Nephron progenitor cell (in vitro differentiated cells): ENCODE data around the gene DNM1.
A peak's percentile ranks its signal among the peaks of the same experiment; 100 is the strongest.

Experiments
- DNase-seq: peaks from one replicate; pipeline ENCODE4 v3.0.0; 2021
- H3K27ac Mint-ChIP-seq: 2 replicates; pipeline ENCODE4 v1.8.0; 2021; ENCODE audit warnings: mild to moderate bottlenecking, moderate library complexity, mixed read lengths
- H3K27me3 Mint-ChIP-seq: 2 replicates; pipeline ENCODE4 v1.8.0; 2021; ENCODE audit warnings: mild to moderate bottlenecking, low read depth, mixed read lengths; ENCODE audit not compliant: poor library complexity
- H3K36me3 Mint-ChIP-seq: 2 replicates; pipeline ENCODE4 v1.8.0; 2021; ENCODE audit warnings: low read depth, mixed read lengths
- H3K4me1 Mint-ChIP-seq: 2 replicates; pipeline ENCODE4 v1.8.0; 2021; ENCODE audit warnings: mixed read lengths
- H3K4me3 Mint-ChIP-seq: 2 replicates; pipeline ENCODE4 v1.8.0; 2021; ENCODE audit warnings: mild to moderate bottlenecking, moderate library complexity, mixed read lengths
- H3K9me3 Mint-ChIP-seq: 2 replicates; pipeline ENCODE4 v1.8.0; 2021; ENCODE audit warnings: mild to moderate bottlenecking, moderate library complexity, mixed read lengths
- TF ChIP-seq, protein P1 (sequence below): fragments of 200-600 bp; sonication (generic); IDR thresholded peaks from 2 replicates; pipeline ENCODE4 v1.5.0; 2021; ENCODE audit warnings: antibody characterized with exemption

DNM1 gene

GRCh38 chr9:128160603-128160987 is 42.6 kb upstream of the DNM1 start:
- Mint-ChIP-seq H3K4me3 (peak overlapping the region; percentile 78), H3K4me1 (peaks cover 13% of the 10 kb centered on the region), H3K36me3 (peaks cover 20% of the 10 kb centered on the region), H3K27me3 (peaks cover 3% of the 10 kb centered on the region), H3K9me3 (no peaks in the 10 kb centered on the region), H3K27ac (no peak overlapping the region)
- TF ChIP-seq, protein P1, sequence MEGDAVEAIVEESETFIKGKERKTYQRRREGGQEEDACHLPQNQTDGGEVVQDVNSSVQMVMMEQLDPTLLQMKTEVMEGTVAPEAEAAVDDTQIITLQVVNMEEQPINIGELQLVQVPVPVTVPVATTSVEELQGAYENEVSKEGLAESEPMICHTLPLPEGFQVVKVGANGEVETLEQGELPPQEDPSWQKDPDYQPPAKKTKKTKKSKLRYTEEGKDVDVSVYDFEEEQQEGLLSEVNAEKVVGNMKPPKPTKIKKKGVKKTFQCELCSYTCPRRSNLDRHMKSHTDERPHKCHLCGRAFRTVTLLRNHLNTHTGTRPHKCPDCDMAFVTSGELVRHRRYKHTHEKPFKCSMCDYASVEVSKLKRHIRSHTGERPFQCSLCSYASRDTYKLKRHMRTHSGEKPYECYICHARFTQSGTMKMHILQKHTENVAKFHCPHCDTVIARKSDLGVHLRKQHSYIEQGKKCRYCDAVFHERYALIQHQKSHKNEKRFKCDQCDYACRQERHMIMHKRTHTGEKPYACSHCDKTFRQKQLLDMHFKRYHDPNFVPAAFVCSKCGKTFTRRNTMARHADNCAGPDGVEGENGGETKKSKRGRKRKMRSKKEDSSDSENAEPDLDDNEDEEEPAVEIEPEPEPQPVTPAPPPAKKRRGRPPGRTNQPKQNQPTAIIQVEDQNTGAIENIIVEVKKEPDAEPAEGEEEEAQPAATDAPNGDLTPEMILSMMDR, result no peak
- peak; percentile 41 for DNase-seq

DNA sequence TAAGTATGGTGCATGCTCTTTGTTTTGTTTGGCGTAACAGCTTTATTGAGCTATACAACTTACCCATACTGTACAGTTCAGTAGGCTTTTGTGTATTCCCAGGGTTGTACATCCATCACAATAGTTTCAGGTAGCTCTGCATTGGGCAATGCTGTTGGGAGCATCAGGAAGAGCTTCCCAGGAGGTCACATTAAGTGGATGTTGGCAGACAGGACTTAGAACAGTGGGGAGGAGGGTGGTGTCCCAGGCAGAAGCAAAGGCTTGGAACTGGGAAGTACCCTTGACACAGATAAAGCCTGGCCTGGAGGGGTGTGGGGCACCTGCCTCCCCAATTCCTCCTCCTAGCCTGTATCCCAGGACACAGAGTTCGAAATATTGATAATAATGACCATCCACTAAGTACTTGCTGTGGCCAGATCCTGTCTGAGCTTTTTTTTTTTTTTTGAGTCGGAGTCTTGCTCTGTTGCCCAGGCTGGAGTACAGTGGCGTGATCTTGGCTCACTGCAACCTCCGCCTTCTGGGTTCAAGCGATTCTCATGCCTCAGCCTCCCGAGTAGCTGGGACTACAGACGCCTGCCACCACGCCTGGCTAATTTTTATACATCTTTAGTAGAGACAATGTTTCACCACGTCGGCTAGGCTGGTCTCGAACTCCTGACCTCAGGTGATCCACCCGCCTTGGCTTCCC is 41.8 kb upstream of the DNM1 start:
- Mint-ChIP-seq H3K9me3 (no peaks in the 10 kb centered on the region), H3K27me3 (no peaks in the 10 kb centered on the region), H3K27ac (no peak overlapping the region), H3K4me3 (peak overlapping the region; percentile 78), H3K36me3 (peaks cover 27% of the 10 kb centered on the region), H3K4me1 (peaks cover 6% of the 10 kb centered on the region)
- no peak for DNase-seq
- TF ChIP-seq, protein P1, result no peak

GRCh38 chr9:128162215-128163026 is 40.8 kb upstream of the DNM1 start:
- Mint-ChIP-seq H3K27ac (peak overlapping the region; percentile 73), H3K9me3 (no peaks in the 10 kb centered on the region), H3K27me3 (no peaks in the 10 kb centered on the region), H3K36me3 (peaks cover 36% of the 10 kb centered on the region), H3K4me3 (no peak overlapping the region), H3K4me1 (peaks cover 6% of the 10 kb centered on the region)
- TF ChIP-seq, protein P1, result no peak
- DNase-seq, result no peak

GRCh38 chr9:128163027-128163515 is 40.1 kb upstream of the DNM1 start:
- Mint-ChIP-seq H3K36me3 (peaks cover 42% of the 10 kb centered on the region), H3K27me3 (no peaks in the 10 kb centered on the region), H3K4me3 (no peak overlapping the region), H3K27ac (no peak overlapping the region), H3K9me3 (no peaks in the 10 kb centered on the region), H3K4me1 (peaks cover 6% of the 10 kb centered on the region)
- TF ChIP-seq, protein P1, result no peak
- DNase-seq, result no peak

- H3K27ac Mint-ChIP-seq, result no peak overlapping the region
Observed at GRCh38 chr9:128163523-128164306, 39.5 kb upstream of the DNM1 start.

More at GRCh38 chr9:128163523-128164306, 39.5 kb upstream of the DNM1 start:
- DNase-seq, result no peak
- peaks cover 47% of the 10 kb centered on the region for H3K36me3 Mint-ChIP-seq
- no peak overlapping the region for H3K4me3 Mint-ChIP-seq
- H3K27me3 Mint-ChIP-seq, result no peaks in the 10 kb centered on the region
- H3K9me3 Mint-ChIP-seq, result no peaks in the 10 kb centered on the region
- TF ChIP-seq, protein P1, result no peak
- H3K4me1 Mint-ChIP-seq, result peaks cover 7% of the 10 kb centered on the region
